ENCODE data around the gene EOGT.

The EOGT gene

DNA sequence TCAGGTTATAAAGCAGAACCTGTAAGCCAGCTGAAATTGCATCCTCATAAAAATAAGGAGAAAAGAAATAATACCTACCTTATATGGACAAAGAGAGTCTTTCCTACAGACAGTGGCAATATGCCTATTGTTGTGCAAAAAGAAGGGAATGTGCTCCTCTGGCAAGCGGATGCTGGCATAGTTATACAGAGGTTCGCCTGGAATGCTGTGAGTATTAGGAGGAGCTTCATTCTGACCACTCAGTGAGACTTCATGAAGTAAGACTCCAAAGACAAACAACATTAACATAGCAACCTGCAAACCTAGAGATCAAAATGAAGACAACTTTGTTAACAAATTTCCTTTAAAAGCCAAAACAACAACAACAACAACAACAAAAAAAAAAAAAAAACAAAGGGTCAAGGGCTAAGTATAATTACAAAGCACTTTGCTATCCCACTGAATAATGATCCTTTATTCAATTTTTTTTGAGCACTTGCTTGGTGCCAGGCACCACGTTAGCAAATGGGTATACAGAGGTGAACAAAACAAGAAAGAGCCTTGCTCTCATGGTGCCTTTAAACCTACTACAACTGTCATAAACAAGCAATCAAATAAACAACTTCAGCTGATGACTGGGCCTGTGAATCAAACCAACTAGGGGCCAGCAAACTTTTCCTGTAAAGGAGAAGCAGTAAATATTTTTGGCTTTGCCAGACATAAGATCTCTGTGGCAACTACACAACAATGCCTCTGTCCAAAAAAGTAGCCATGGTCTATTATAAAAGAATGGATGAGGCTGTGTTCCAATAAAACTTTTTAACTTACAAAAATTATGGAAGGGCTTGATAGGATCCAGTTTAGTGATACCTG lies 3.7 kb downstream of the EOGT start:
- no peak for DNase-seq (ENCODE audit: low read depth in 2 of 2)

DNA sequence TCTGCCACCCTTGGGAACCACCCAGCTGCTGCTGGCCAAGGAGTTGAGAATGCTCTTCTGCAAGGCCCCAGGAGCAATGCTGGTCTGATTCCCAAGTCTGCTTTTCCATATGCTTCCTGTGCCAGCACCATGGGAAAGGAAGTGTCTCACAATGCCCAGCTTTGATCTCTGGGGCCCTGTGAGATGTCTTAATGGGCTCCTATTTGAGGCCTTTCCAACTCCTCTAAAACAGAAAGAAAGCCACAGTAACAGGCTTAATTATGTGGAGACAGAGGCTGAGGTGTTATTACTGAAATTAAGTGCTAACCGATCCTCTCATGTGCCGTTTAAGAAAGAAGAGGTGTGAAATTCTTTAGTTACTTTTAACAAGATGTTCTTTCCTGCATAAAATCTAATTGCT lies 4.5 kb downstream of the EOGT start:
- no peak for DNase-seq (ENCODE audit: low read depth in 2 of 2)

DNA sequence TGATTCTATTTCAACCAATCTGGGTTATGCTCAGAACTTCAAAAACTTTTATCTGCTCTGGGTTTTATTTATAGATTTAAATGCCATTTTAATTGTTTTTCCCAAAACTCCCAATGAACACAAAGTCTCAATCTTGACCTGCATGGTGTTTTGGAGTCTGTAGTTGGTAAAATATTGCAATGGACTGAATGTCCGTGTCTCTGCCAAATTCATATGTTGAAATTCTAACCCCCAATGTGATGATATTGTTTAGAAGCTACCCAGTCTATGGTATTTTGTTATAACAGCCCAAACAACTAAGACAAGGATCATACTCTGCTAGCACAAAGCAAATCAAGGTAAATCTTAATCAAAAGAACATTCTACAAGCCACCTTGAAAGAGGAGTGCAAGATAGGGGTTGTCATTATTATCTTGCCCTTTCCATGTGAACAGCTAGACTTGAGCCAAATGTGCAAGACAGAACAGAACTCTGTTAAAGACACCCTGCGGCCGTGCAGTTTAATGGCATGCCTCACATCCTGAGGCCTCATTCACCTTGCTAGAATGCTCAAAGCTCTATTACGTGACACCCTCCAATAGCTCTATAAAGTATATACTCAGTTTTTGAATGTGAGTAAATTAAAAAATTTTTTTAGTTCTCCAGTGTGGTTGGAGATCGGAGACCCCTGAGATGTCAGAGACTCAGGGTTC lies 7.5 kb downstream of the EOGT start:
- DNase-seq (ENCODE audit: low read depth in 2 of 2), result no peak

DNA sequence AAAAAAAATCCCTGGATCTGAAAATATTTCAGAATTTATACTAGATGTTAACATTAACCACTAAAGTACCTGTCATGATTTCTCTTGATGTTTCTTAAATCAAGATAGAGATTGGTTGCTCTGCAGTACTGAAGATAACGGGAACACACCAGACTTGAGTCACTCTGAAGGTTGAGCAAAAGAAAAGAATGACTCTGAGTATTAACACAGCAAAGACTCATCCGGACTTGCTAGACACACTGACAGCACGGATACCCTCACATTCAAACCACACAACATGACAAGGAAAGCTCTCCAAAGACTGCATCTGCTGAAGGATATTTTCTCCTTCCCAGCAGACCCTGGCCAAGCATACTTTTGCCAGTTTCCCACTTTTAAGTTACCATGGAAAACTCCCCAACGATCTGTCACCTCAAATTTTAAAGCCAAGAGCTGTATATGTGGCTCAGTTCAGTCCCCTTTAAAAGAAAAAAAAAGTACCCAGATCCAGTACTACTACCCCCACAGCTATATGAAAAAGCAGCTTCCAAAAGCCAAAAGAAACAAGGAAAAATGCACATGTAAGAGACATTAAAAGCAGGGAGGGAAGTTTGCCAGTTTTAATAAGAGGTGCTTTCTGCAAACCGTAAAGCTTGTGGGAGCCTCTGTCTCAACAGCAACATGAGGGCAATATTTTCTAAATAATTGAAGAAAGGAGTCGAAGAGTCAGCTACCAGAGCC lies 8.3 kb downstream of the EOGT start:
- DNase-seq (ENCODE audit: low read depth in 2 of 2), result no peak

DNA sequence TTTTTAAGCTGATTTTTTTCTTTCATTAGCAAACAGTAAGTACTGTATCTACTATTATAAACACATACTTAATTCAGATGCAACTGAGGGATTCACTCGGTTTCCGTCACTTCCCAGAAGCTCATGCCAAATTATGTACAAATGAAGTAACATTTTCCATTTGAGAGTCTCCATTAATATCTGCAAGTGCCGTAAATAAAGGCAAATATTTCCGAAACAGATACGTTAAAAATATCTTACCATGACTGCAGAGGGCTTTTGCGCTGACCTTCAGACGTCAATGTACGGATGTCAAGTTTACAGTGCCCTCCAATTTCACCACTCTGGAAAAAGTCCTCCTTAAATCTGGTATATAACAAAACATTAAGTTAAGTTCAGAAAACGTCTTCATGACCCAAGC lies 9.3 kb downstream of the EOGT start:
- DNase-seq (ENCODE audit: low read depth in 2 of 2), result no peak

DNA sequence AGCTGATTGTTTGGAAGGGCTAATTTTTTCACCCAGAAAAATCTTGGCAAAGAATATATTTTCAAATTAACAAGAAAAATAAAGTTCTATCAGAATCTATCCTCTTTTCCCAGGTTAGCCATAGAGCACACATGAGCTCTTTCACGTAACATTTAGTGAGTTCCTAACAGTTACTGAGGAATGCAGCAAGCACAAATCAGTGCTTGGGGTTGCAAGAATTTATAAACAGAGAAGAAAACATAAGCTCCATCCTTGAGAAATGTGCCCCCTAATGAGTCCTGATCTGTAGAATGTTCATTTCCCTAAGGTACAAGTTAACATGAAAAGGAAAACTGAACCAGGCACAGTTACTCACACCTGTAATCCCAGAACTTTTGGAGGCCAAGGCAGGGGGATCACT lies 13.9 kb downstream of the EOGT start:
- DNase-seq (ENCODE audit: low read depth in 2 of 2), result no peak

DNA sequence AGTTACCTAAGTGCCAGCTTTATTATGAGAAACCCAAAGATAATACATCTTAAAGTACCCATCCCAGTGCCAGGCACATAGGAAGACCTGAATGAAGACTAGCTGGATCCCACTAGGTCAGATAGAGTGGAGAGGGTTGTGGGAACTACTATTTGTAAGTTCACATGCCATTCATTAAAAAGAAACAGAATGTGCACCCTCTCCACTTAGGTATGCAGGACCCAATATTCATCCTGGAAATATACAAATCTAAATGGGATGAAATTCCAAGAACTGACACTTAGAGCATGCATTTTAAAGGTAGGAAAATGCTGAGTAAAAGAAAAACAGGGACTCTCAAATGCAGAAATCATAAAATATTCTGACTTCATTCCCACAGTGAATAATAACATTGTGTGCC lies 14.3 kb downstream of the EOGT start:
- no peak for DNase-seq (ENCODE audit: low read depth in 2 of 2)

DNA sequence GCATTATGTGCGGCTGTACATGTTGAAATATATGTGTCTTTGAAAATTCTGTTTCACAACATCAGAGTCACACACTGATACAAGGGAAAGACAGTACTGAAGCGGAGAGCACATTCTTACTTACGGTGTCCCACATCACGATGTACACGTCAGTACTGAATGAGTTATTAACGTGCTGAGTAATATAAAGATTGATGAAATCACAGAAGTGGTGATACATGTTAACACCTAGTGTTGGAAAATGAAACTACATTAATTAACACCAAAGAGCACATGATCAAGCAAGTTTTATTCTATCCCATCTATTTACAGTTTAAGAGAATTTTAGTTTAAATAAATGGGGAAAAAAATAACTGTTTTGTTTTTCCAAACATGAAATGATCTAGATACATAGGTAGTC lies 15.6 kb downstream of the EOGT start:
- no peak for DNase-seq (ENCODE audit: low read depth in 2 of 2)

DNA sequence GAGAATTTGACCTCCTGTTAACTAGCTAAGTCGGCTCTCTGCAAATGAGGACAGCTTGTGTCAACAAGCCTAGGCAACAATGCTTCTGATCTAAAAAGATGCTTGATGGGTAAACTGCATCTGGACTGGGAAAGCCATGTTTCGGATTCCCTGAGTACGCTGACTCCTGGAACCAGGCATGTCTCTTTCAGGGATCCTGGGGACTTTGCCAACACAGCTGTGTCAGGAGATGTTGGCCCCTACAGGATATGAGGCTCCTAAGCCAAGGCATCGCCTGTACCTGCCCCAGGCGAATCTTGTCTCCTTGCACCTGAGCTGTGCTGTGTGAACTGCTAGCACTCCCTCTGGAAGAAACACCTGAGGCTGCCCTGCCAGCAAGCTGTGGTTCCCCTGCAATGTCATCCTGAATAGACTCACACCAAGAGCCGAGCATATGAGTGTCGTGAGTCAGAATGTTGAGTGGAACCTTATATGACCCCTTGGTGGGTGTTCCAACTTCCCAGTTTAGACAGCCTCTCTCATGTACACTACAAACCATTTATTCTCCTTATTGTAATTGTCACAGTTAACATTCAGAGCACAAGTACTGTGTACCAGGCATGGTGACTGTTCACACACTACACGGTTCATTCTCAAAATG lies 17.0 kb downstream of the EOGT start:
- no peak for DNase-seq (ENCODE audit: low read depth in 2 of 2)

DNA sequence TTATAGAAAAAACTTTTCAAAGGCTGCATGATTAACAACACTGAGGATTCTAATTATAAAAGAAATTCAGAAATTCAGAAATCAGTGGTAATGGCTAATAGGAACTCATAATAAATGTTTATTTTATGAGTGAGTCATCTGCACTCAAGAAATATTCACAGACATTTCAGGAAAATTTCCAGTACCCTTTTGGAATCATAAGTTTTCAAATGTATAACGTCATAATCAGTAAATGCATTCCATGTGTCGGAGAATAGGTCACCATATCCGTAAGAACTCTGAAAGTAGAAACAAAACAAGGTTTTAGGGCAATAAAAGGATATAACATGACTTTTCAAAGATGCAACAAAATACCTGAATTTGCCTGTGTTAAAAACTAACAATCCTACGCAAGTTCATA lies 24.7 kb downstream of the EOGT start:
- DNase-seq (ENCODE audit: low read depth in 2 of 2), result no peak

DNA sequence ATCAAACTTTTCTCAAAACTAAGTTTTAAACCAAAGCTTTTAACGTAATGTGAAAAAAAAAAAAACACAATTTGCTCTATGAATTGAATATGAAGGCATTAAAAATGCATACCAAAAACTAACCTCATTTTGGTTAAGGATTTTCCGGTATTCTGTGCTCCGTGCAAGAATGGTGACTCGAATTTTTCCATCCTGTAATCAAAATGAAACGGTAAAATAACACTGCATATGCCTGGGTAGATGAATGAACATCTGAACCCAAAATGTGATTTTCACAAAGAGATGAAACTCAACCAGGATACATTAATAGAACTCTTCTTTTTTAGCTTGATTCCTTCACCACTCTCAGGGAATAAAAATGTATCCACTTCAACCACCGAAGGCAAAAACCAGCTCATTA lies 26.2 kb downstream of the EOGT start:
- no peak for DNase-seq (ENCODE audit: low read depth in 2 of 2)

DNA sequence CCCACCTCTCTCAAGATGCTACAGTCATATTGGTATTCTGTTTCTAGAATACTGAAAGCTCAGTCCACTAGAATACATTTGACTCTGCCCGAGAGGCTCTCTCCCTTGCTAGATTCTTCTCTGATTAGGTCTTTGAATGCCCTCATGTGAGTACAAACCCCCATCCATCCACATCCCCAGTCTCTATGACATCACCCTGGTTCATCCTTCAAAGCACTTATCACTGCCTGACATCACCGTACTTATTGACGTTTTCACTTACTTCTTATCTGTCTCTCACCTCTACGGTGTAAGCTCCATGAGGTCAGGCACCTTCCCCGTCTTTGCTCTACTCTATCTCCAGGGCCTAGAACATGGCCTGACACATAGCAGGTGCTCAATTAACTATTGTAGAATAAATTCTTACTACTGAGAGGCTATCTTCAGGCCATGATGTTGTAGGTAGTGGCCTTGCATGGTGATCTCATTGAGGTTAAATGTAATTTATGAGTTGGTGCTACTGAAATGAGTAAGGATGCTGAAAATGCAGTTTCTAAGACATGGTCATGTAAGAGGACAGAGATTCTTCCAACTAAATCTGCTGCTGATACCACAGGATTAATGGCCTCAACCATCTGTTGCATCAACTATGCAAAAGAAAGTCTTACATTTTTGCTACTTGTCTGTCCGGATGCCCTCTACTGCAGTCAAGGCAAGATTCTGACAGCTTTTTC lies 26.8 kb downstream of the EOGT start:
- DNase-seq (ENCODE audit: low read depth in 2 of 2), result no peak

DNA sequence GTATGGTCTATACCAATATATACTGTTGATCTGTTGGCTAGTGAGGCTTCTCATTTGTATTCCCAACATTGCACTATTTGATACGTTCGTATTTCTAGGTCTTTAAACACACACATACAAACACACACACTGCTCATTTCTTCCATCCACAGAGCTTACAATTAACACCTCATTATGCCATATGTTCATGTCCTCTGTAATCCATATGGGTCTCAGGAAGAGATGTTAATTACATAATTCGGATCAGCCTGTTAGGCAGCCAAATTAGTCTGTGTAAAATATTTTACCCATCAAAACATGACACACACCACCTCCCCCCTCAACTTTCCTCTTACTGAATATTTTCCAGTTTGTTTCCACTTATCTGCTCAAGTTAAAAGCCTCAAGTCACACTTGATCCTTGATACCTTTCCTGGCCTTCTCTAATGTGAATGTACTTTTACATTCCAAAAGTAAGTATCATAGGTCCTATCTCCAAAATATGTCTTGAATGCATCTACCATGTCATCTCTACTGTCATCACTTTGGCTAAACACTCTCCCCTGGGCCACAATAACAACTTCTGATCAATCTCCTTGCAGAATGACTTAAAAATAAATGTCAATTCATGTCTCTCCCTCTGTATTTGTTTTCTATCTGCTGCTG lies 28.2 kb downstream of the EOGT start:
- no peak for DNase-seq (ENCODE audit: low read depth in 2 of 2)

DNA sequence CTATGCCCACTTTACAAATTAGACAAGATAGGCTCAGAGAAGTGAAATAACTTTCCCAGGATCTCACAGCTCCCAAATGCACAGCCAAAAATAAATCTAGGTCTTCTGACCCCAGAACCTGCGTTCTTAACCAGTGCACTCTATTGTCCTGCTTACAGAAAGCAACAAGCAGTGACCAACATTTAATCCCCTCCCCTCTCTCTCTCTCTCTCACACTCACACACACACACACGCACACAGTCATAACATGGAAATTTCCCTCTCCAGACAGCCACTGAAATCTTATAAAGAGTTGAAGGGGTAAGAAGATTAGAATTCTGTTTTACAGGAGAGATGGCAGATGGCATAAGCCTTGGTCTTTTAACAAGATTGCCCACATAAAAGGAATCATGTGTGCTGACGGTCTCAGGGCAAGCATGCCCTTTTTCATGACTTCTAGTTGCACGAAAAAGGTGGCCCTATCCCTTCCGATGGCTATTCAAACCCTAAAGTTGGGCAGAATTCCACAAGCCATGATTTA lies 29.4 kb downstream of the EOGT start:
- no peak for DNase-seq (ENCODE audit: low read depth in 2 of 2)

DNA sequence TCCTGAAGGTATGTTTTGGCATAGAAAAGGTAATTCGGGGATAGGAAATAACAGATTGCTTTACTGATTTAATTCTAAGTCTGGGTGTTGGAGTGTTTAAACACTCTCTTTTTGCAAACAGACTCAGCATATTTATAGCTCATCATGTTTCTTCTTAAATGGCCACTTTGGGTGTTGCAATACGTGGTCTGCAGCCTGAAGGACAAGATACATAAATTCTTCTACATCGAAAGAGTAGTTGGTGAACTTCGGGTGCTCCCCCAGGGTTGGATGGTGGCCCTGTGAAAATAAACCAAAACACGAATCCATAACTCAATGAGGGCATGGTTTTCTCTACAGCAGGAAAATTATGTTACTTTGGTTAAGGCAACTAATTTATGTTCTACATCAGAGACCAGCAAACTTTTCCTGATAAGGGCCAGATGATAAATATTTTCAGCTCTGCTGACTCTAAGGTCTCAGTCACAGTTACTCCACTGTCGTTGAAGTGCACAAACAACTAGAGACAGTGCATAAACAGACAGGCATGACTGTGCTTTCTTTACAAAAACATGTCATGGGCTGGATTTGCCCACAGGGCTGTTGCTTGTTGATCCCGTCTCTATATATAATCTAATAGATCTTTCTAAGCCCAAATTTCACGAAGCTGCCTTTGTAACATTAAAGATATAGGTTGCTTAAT lies 35.9 kb downstream of the EOGT start:
- no peak for DNase-seq (ENCODE audit: low read depth in 2 of 2)

DNA sequence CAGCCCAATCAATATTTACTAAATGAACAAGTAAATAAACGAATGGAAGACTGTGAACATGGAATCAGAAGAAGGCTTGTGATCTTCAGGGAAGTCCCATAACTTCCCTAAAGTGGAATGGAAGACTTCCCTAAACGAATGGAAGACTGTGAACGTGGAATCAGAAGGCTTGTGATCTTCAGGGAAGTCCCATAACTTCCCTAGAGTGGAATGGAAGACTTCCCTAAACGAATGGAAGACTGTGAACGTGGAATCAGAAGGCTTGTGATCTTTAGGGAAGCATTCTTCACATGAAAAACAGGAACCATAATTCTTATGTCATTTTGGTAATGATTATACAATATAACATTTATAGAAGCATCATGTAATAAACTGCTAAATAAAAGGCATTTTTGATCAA lies 38.8 kb downstream of the EOGT start:
- no peak for DNase-seq (ENCODE audit: low read depth in 2 of 2)

DNA sequence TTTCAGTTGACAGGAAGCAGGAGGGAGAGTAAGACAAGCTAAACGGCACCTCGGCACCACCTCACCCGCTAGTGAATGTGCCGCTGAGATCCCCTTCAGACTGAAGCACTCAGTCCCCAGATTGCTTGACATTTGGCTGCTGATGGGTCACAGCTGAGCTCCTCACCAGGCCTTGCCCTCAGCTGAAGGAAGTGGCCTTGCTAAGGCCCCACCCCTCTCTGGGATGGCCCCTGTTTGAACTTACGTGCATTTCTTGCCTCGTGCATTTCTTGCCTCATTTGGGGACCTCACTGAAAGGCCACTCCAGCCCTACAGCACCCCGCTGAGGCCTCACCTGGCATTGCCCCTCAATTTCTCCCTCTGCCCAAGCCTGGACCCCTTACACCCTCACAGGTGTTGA lies 39.8 kb downstream of the EOGT start:
- no peak for DNase-seq (ENCODE audit: low read depth in 2 of 2)

DNA sequence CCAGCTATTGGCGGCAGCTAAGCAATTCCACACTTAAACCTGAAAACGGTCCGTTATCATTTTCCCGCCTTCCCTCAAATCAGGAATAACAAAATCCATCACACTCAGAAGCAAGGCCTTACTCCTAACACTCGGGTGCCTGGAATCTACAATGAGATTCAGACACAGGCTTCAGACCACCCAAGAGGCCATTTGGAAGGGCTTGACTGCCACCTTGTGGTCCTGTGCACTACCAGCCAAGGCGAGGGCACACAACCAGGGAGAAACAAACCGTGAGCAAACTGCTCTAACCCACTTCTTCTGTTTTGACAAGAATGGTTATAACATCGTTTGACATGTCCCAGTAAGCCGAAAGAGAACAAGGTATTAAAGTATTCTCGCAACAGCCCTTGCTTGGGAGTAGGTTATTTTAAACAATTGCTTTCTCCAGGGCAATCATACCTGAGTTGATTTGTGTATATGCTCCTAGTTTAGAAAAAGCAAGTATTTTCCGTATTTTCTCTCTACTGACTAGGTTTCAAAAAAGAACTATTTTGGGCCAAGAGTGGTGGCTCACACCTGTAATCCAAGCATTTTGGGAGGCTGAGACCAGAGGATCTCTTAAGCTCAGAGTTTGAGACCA lies 41.0 kb downstream of the EOGT start:
- peak; percentile 13 to 28 for DNase-seq (ENCODE audit: low read depth in 2 of 2)

DNA sequence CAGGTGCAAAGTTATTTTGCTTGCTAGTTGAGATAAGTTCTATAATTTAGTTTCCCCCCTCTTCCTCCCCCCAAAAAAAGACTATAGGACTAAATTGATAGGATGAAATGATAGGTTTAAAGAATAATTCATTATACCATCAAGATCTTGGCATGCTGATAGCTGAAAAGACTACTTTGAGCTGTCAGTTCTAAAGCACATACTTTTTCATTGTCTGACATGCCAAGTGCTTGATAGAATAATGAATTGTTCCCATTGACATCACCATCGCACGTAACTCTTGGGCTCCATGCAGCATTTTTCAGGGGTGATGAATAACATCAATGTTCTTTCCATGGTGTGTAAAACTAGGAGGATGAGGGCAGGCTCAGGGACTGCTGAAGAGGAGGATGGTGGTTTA lies 48.8 kb downstream of the EOGT start:
- DNase-seq (ENCODE audit: low read depth in 2 of 2), result no peak

DNA sequence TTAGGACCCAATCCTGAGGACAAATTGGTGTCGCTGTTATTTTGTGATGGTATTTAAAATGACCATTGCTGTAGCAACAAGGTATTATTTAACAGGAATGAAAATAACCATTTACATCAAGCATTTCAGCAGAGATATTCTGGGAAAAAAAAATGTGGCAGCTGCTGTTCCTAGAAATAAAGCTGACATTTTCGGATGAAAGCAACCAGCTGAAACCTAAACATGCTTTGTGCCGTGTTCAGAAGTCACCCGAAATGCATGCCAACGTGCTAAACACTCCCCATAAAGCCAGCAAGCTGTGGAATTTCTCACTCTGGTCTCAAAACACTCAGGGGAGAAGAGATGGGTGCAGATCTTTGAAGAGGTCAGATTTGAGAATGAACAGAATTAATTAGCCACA lies 49.6 kb downstream of the EOGT start:
- no peak for DNase-seq (ENCODE audit: low read depth in 2 of 2)
